HFFc6 (cell line): ENCODE results near the gene MYRF. TPM values are rescaled to one million over a fixed set of nuclear protein-coding genes. Genes with fewer than 3 reads are reported as not detected.
A peak's percentile ranks its signal among the peaks of the same experiment; 100 is the strongest.

ENCODE experiments used
- DNase-seq: peaks from one replicate; pipeline ENCODE4 v3.0.0-alpha.2; 2018
- H3K27ac Mint-ChIP-seq: 2 replicates; pipeline ENCODE4 v1.8.0; 2020; ENCODE audit warnings: mild to moderate bottlenecking, mixed read lengths
- H3K27me3 Mint-ChIP-seq: 2 replicates; pipeline ENCODE4 v1.8.0; 2021; ENCODE audit warnings: mild to moderate bottlenecking, moderate library complexity, mixed read lengths; ENCODE audit not compliant: insufficient read depth
- H3K36me3 Mint-ChIP-seq: 2 replicates; pipeline ENCODE4 v1.8.0; 2021; ENCODE audit warnings: low read depth, mixed read lengths
- H3K4me1 Mint-ChIP-seq: 2 replicates; pipeline ENCODE4 v1.8.0; 2020; ENCODE audit warnings: low read depth, mixed read lengths
- H3K4me3 Mint-ChIP-seq: 2 replicates; pipeline ENCODE4 v1.8.0; 2020; ENCODE audit warnings: mild to moderate bottlenecking, moderate library complexity, mixed read lengths
- H3K9me3 Mint-ChIP-seq: 2 replicates; pipeline ENCODE4 v1.8.0; 2020; ENCODE audit warnings: mild to moderate bottlenecking, mixed read lengths
- CTCF ChIP-seq: fragments of 200-600 bp; sonication (generic); IDR thresholded peaks from 2 replicates; pipeline ENCODE4 v1.5.0; 2021; ENCODE audit warnings: antibody characterized with exemption, mild to moderate bottlenecking
- total RNA-seq, 6 experiments: library from RNA; stranded (reverse); fragmentation: NEBNext Ultra II Directional; extraction: Animal tissue kit (Norgen Biotek cat#: 25700); gene quantifications; 2 replicates in 1 of 6; 3 replicates in 5 of 6; pipeline ENCODE4 v1.2.3, GENCODE V29; 2021

The MYRF gene
- total RNA-seq, 6 experiments from 2014 or later = 0.24 to 0.67 (median 0.53) TPM

GRCh38 chr11:61793083-61793828, 40.8 kb downstream of the MYRF start:
- H3K4me3 Mint-ChIP-seq = peak overlapping the region; percentile 99
- H3K4me1 Mint-ChIP-seq = peaks cover 47% of the 10 kb centered on the region
- no peaks in the 10 kb centered on the region for H3K27me3 Mint-ChIP-seq
- H3K36me3 Mint-ChIP-seq = peaks cover 15% of the 10 kb centered on the region; the same call in 1 of the 2 replicates
- H3K27ac Mint-ChIP-seq = peak overlapping the region; percentile 100
- H3K9me3 Mint-ChIP-seq = no peaks in the 10 kb centered on the region
- DNase-seq = no peak
- TF ChIP-seq CTCF = no peak

- TF ChIP-seq CTCF = no peak
- H3K27ac Mint-ChIP-seq = peak overlapping the region; percentile 100
- peak overlapping the region; percentile 99 for H3K4me3 Mint-ChIP-seq
- H3K9me3 Mint-ChIP-seq = no peaks in the 10 kb centered on the region
- H3K27me3 Mint-ChIP-seq = no peaks in the 10 kb centered on the region
- peaks cover 15% of the 10 kb centered on the region; the same call in 1 of the 2 replicates for H3K36me3 Mint-ChIP-seq
- peaks cover 47% of the 10 kb centered on the region for H3K4me1 Mint-ChIP-seq
- DNase-seq = no peak
Observed at GRCh38 chr11:61793829-61794204, 41.4 kb downstream of the MYRF start.

GRCh38 chr11:61794579-61794978, 42.1 kb downstream of the MYRF start:
- no peak for TF ChIP-seq CTCF
- Mint-ChIP-seq H3K27me3 (no peaks in the 10 kb centered on the region), H3K4me1 (peaks cover 47% of the 10 kb centered on the region), H3K27ac (no peak overlapping the region), H3K4me3 (peak overlapping the region; percentile 23; the same call in 1 of the 2 replicates), H3K36me3 (peaks cover 10% of the 10 kb centered on the region; the same call in 1 of the 2 replicates), H3K9me3 (no peaks in the 10 kb centered on the region)
- no peak for DNase-seq

- peaks cover 10% of the 10 kb centered on the region for H3K36me3 Mint-ChIP-seq
- H3K4me3 Mint-ChIP-seq = peak overlapping the region; percentile 23; the same call in 1 of the 2 replicates
- peaks cover 50% of the 10 kb centered on the region for H3K4me1 Mint-ChIP-seq
- no peak for TF ChIP-seq CTCF
- H3K27me3 Mint-ChIP-seq = no peaks in the 10 kb centered on the region
- no peak for DNase-seq
- no peak overlapping the region for H3K27ac Mint-ChIP-seq
- no peaks in the 10 kb centered on the region for H3K9me3 Mint-ChIP-seq
Observed at GRCh38 chr11:61795459-61795858, 43.0 kb downstream of the MYRF start.

- Mint-ChIP-seq H3K27ac (no peak overlapping the region), H3K4me1 (peaks cover 53% of the 10 kb centered on the region), H3K27me3 (no peaks in the 10 kb centered on the region), H3K4me3 (no peak overlapping the region), H3K36me3 (peaks cover 12% of the 10 kb centered on the region), H3K9me3 (no peaks in the 10 kb centered on the region)
- no peak for TF ChIP-seq CTCF
- no peak for DNase-seq
Observed at GRCh38 chr11:61795876-61796526, 43.6 kb downstream of the MYRF start.
